DND-41 (cell line): ENCODE results near the gene RBM34.

Source experiments
- ATAC-seq: fragments of 200-7000 bp; cut with Tn5 transposase; 3 replicates; pipeline ENCODE4 v1.9.1; 2021; ENCODE audit warnings: low read depth; ENCODE audit not compliant: insufficient read depth
- DNase-seq: peaks from one replicate; pipeline ENCODE4 v3.0.0-alpha.2; 2020
- H2AFZ ChIP-seq: 2 replicates; pipeline ENCODE4 v1.6.0; 2012; ENCODE audit warnings: low read depth, low read length
- H3K27ac ChIP-seq: 2 replicates; pipeline ENCODE4 v1.5.1; 2012; ENCODE audit warnings: low read length, inconsistent platforms
- H3K27me3 ChIP-seq: fragments of 200-600 bp; sonication (generic); 2 replicates; pipeline ENCODE4 v1.6.0; 2012; ENCODE audit warnings: low read length, mild to moderate bottlenecking, inconsistent platforms; ENCODE audit not compliant: insufficient read depth, poor library complexity
- H3K36me3 ChIP-seq: 2 replicates; pipeline ENCODE4 v1.5.1; 2012; ENCODE audit warnings: low read length, inconsistent platforms; ENCODE audit not compliant: insufficient read depth
- H3K4me1 ChIP-seq: 2 replicates; pipeline ENCODE4 v1.5.1; 2012; ENCODE audit warnings: mild to moderate bottlenecking, low read length; ENCODE audit not compliant: insufficient read depth
- H3K4me2 ChIP-seq: 2 replicates; pipeline ENCODE4 v1.6.0; 2012; ENCODE audit warnings: mild to moderate bottlenecking, moderate library complexity, low read length, inconsistent platforms; ENCODE audit not compliant: insufficient read depth
- H3K4me3 ChIP-seq, 2 experiments: fragments of 200-600 bp in 1 of 2; shearing (Covaris generic) in 1 of 2; 2 replicates each; pipeline ENCODE4 v1.5.1; 2012 to 2016; ENCODE audit warnings: inconsistent platforms in 2 of 2, low read length in 2 of 2, mild to moderate bottlenecking in 2 of 2, low read depth in 1 of 2, moderate library complexity in 1 of 2
- H3K79me2 ChIP-seq: 2 replicates; pipeline ENCODE4 v1.6.0; 2012; ENCODE audit warnings: low read length, inconsistent platforms; ENCODE audit not compliant: insufficient read depth
- H3K9ac ChIP-seq: 2 replicates; pipeline ENCODE4 v1.6.0; 2012; ENCODE audit warnings: low read depth, mild to moderate bottlenecking, inconsistent platforms, low read length, moderate library complexity
- H3K9me3 ChIP-seq: 2 replicates; pipeline ENCODE4 v1.5.1; 2012; ENCODE audit warnings: low read length, moderate library complexity, mild to moderate bottlenecking, inconsistent platforms; ENCODE audit not compliant: insufficient read depth, severe bottlenecking
- H4K20me1 ChIP-seq: 2 replicates; pipeline ENCODE4 v1.6.0; 2012; ENCODE audit warnings: low read length; ENCODE audit not compliant: insufficient read depth
- EZH2 ChIP-seq: IDR thresholded peaks from 3 replicates; pipeline ENCODE4 v1.6.1; 2012; ENCODE audit warnings: borderline replicate concordance, low read depth, mild to moderate bottlenecking, moderate library complexity, low read length, inconsistent platforms; ENCODE audit not compliant: severe bottlenecking
- TF ChIP-seq, protein P1 (sequence below): IDR thresholded peaks from 2 replicates; pipeline ENCODE4 v1.5.1; 2012; ENCODE audit warnings: borderline replicate concordance, low read length, moderate library complexity, mild to moderate bottlenecking; ENCODE audit not compliant: poor library complexity, severe bottlenecking; ENCODE audit errors: extremely low read depth

Gene RBM34

DNA sequence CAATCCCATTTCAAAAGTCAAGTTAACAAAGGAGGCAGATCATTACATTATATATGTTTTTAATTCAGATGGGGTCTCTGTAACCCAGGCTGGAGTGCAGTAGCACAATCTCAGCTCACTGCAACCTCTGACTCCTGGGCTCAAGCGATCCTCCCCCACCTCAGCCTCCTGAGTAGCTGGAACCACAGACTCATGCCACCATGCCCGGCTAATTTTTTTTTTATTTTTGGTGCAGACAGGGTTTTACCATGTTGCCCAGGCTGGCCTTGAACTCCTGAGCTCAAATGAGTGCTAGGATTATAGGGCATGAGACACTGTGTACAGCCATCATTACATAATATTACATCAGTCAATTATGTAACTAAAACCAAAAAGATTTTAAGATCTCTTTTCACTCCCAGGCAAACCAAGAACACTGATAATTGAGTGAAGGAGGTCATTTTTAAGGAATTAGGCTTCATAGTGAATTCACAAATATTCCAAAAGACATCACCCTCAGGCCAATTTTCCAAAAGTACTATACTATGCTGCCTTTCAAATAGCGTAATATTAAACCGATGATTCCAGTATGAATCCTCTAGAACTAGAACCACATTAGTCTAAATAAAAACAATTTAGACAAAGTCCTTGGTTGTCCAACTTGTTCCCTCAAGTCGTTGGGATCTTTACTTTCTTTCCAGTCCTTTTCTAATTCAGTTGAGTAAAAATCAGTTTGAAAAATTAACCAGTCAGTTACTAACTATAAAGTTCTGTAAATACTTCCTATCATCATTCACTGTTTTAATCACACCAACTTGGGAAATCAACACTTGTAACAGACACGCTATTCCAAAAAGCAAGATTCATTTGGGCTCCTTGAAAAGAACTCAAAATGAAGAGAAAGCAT, 48.5 kb downstream of the RBM34 start:
- Histone ChIP-seq H3K79me2 (peaks cover 49% of the 10 kb centered on the region), H3K9me3 (no peaks in the 10 kb centered on the region), H3K4me2 (no peak overlapping the region), H3K9ac (no peak overlapping the region), H3K36me3 (peaks cover 90% of the 10 kb centered on the region), H3K4me1 (no peaks in the 10 kb centered on the region), H3K27ac (no peak overlapping the region), H3K27me3 (no peaks in the 10 kb centered on the region), H3K4me3 (no peak overlapping the region), H4K20me1 (peaks cover 56% of the 10 kb centered on the region), H2AFZ (no peak overlapping the region)
- TF ChIP-seq EZH2, result no peak
- ATAC-seq (no peak), DNase-seq (peak; percentile 2)

DNA sequence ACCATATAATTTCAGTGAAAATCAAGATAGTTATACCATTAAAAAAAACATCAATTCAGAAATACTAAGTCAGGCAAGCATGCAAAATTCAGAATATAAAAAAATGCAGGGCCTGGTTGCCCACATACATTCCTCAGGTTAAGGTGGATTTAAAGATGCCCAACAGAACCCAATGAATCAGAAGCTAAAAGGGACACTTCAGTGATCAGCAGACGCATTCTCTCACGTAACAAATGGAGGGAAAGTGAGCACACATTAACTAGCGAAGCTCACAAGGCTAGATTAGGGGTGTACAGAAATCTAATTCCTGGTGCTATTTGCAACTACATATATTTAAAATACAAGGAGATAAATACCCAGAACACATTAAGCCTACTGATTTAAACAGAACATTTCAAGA, 49.9 kb downstream of the RBM34 start:
- H3K4me3 ChIP-seq, result no peak overlapping the region
- H3K27ac ChIP-seq, result no peak overlapping the region
- TF ChIP-seq, protein P1, sequence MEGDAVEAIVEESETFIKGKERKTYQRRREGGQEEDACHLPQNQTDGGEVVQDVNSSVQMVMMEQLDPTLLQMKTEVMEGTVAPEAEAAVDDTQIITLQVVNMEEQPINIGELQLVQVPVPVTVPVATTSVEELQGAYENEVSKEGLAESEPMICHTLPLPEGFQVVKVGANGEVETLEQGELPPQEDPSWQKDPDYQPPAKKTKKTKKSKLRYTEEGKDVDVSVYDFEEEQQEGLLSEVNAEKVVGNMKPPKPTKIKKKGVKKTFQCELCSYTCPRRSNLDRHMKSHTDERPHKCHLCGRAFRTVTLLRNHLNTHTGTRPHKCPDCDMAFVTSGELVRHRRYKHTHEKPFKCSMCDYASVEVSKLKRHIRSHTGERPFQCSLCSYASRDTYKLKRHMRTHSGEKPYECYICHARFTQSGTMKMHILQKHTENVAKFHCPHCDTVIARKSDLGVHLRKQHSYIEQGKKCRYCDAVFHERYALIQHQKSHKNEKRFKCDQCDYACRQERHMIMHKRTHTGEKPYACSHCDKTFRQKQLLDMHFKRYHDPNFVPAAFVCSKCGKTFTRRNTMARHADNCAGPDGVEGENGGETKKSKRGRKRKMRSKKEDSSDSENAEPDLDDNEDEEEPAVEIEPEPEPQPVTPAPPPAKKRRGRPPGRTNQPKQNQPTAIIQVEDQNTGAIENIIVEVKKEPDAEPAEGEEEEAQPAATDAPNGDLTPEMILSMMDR, result no peak
- peaks cover 82% of the 10 kb centered on the region for H3K36me3 ChIP-seq
- ATAC-seq (no peak), DNase-seq (no peak)
- no peaks in the 10 kb centered on the region for H3K27me3 ChIP-seq
- no peaks in the 10 kb centered on the region for H3K4me1 ChIP-seq
- peaks cover 60% of the 10 kb centered on the region for H4K20me1 ChIP-seq
- peaks cover 35% of the 10 kb centered on the region for H3K79me2 ChIP-seq
- H3K4me2 ChIP-seq, result no peak overlapping the region
- H3K9me3 ChIP-seq, result no peaks in the 10 kb centered on the region
- H2AFZ ChIP-seq, result no peak overlapping the region
- H3K9ac ChIP-seq, result no peak overlapping the region

- peaks cover 67% of the 10 kb centered on the region for H3K36me3 ChIP-seq
- TF ChIP-seq, protein P1, result no peak
- no peak for TF ChIP-seq EZH2
- no peak overlapping the region for H2AFZ ChIP-seq
- no peak overlapping the region for H3K4me2 ChIP-seq
- peaks cover 10% of the 10 kb centered on the region for H3K4me1 ChIP-seq
- peaks cover 53% of the 10 kb centered on the region for H4K20me1 ChIP-seq
- no peaks in the 10 kb centered on the region for H3K27me3 ChIP-seq
- no peaks in the 10 kb centered on the region for H3K9me3 ChIP-seq
- no peak overlapping the region for H3K4me3 ChIP-seq
- no peak overlapping the region for H3K9ac ChIP-seq
- ATAC-seq (no peak), DNase-seq (peak; percentile 1)
- H3K79me2 ChIP-seq, result peaks cover 19% of the 10 kb centered on the region
- H3K27ac ChIP-seq, result no peak overlapping the region
Measured at GRCh38 chr1:235108876-235109275, 52.2 kb downstream of the RBM34 start.

- Histone ChIP-seq H3K36me3 (peaks cover 60% of the 10 kb centered on the region), H3K4me2 (no peak overlapping the region), H3K4me1 (peaks cover 17% of the 10 kb centered on the region), H3K27ac (no peak overlapping the region), H2AFZ (no peak overlapping the region), H4K20me1 (peaks cover 49% of the 10 kb centered on the region), H3K9ac (no peak overlapping the region), H3K27me3 (no peaks in the 10 kb centered on the region), H3K9me3 (no peaks in the 10 kb centered on the region), H3K79me2 (peaks cover 12% of the 10 kb centered on the region), H3K4me3 (no peak overlapping the region)
- TF ChIP-seq EZH2, result no peak
- TF ChIP-seq, protein P1, result no peak
- peak; percentile 3 for DNase-seq
- ATAC-seq, result no peak
Measured at GRCh38 chr1:235108185-235108593, 52.9 kb downstream of the RBM34 start.
